NCI-H526 (cell line): ENCODE results near the gene TMEM201.
A peak's percentile ranks its signal among the peaks of the same experiment; 100 is the strongest.
"Not testable (repeated sequence)": the region's sequence is repeated elsewhere in the genome, so short reads cannot be mapped to it uniquely, and the experiment has no call there.

Experiments
- DNase-seq, 2 experiments: peaks; one replicate each; lab custom pipeline; 2025; lab: John Stamatoyannopoulos, UW

The TMEM201 gene

GRCh38 chr1:9588551-9589143, at the start of gene TMEM201:
Gene TMEM201 (plus strand): TSS chr1:9588911. CDS start chr1:9588931, 20 bp downstream.
- DNase-seq = peak in 1 of 2 experiments; percentile 89

GRCh38 chr1:9539165-9539828, 49.4 kb upstream of the TMEM201 start, which contains the start of gene SLC25A33:
Gene SLC25A33 (plus strand): TSS chr1:9539465. CDS start chr1:9539692, 227 bp downstream.
- DNase-seq = peak; percentile 73 to 94

GRCh38 chr1:9539829-9540550, 48.7 kb upstream of the TMEM201 start:
- DNase-seq = peak; percentile 23 to 53

- no peak for DNase-seq
Measured at GRCh38 chr1:9542430-9542829, 46.3 kb upstream of the TMEM201 start.

GRCh38 chr1:9544926-9545325, 43.8 kb upstream of the TMEM201 start:
- DNase-seq = no peak

GRCh38 chr1:9549955-9550546, 38.7 kb upstream of the TMEM201 start:
- DNase-seq = no peak

GRCh38 chr1:9551984-9552383, 36.7 kb upstream of the TMEM201 start:
- DNase-seq = no peak

GRCh38 chr1:9553736-9554144, 35.0 kb upstream of the TMEM201 start:
- DNase-seq = no peak

- no peak for DNase-seq
Measured at GRCh38 chr1:9555942-9556341, 32.8 kb upstream of the TMEM201 start.

GRCh38 chr1:9557624-9558023, 31.1 kb upstream of the TMEM201 start:
- no peak for DNase-seq

- DNase-seq = no peak
Measured at GRCh38 chr1:9558271-9558945, 30.3 kb upstream of the TMEM201 start.

GRCh38 chr1:9558946-9559545, 29.7 kb upstream of the TMEM201 start:
- DNase-seq = no peak

- DNase-seq = no peak
Measured at GRCh38 chr1:9559673-9560072, 29.0 kb upstream of the TMEM201 start.

GRCh38 chr1:9560090-9560489, 28.6 kb upstream of the TMEM201 start:
- DNase-seq = not testable (repeated sequence)

GRCh38 chr1:9561429-9561828, 27.3 kb upstream of the TMEM201 start:
- DNase-seq = no peak

GRCh38 chr1:9569267-9569666, 19.4 kb upstream of the TMEM201 start:
- peak in 1 of 2 experiments; percentile 4 for DNase-seq

GRCh38 chr1:9570886-9571529, 17.7 kb upstream of the TMEM201 start:
- not testable (repeated sequence) for DNase-seq

GRCh38 chr1:9573723-9574122, 15.0 kb upstream of the TMEM201 start:
- no peak for DNase-seq

- DNase-seq = no peak
Measured at GRCh38 chr1:9575486-9575885, 13.2 kb upstream of the TMEM201 start.

- DNase-seq = no peak
Measured at GRCh38 chr1:9576903-9577302, 11.8 kb upstream of the TMEM201 start.

GRCh38 chr1:9577423-9577822, 11.3 kb upstream of the TMEM201 start:
- DNase-seq = no peak
